B cell (primary cell): ENCODE data around the gene FAM120C.

Experiments used
- CTCF ChIP-seq: fragments of 200-600 bp; IDR thresholded peaks from one replicate; pipeline ENCODE4 v1.8.0; 2022; ENCODE audit warnings: antibody characterized with exemption, mild to moderate bottlenecking
- EZH2 ChIP-seq: IDR thresholded peaks from 2 replicates; pipeline ENCODE4 v1.6.1; 2012; ENCODE audit warnings: borderline replicate concordance, low read depth, mild to moderate bottlenecking, moderate library complexity, low read length; ENCODE audit not compliant: insufficient read depth, poor library complexity, severe bottlenecking

DNA sequence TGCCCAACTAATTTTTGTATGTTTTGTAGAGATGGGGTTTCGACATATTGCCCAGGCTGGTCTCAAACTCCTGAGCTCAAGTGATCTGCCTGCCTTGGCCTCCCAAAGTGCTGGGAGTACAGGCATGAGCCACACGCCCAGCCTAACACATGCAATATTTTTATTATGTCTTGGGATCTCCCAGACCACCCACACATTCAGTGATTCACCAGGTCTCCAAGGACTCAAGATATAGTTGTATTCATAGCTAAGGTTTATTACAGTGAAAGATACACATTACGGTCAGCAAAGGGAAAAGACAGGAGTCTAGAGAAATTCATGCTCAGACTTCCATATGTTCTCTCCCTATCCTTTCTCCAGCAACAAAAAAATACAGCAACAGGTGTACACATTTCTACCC lies 25.5 kb upstream of the FAM120C start:
- TF ChIP-seq CTCF: no peak
- no peak for TF ChIP-seq EZH2
